OCI-LY7 (cell line): ENCODE results near the gene SRBD1.

Experiments
- CTCF ChIP-seq: fragments of 200-600 bp; sonication (generic); conservative IDR thresholded peaks from 2 replicates; pipeline ENCODE4 v1.5.1; 2014; ENCODE audit warnings: mild to moderate bottlenecking, antibody characterized with exemption, low read length, moderate library complexity, mixed read lengths
- EZH2phosphoT487 ChIP-seq: fragments of 200-600 bp; sonication (generic); IDR thresholded peaks from 2 replicates; pipeline ENCODE4 v1.6.1; 2018; ENCODE audit warnings: low read depth, borderline replicate concordance, mild to moderate bottlenecking, mixed run types, antibody characterized with exemption, low read length, moderate library complexity, mixed read lengths

DNA sequence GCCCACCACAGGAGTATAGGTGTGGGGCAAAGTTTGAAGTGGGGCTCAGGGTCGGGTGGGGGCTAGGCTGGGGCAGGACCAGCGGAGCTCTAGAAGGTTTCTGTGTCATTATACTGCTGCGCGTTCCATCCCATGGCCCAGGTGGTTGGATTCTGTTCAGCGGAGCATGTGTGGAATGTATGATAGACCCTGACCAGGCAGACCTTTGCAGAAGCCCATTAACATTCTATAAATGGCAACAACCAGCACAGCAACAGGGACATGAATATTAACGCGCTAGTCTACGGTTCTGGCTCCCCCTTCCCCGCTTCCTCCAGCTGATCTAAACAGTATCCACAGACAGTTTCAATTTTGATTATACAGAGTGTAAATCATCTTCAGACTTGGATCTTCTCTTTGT lies 36.3 kb upstream of the SRBD1 start:
- no peak for TF ChIP-seq CTCF
- no peak for TF ChIP-seq EZH2phosphoT487
